HG03097 (cell line): ENCODE results near the gene DBN1.

ENCODE experiments used
- ATAC-seq: cut with Tn5 transposase; IDR thresholded peaks from one replicate; pipeline ENCODE4 v1.9.1; 2021; ENCODE audit not compliant: unreplicated experiment, low FRiP score

DBN1 gene

GRCh38 chr5:177473443-177474001 lies at the start of gene DBN1:
Gene DBN1, minus strand, starts transcription at chr5:177473634. Its CDS starts 113 bp downstream, at chr5:177473521.
- no peak for ATAC-seq

- no peak for ATAC-seq
Observed at GRCh38 chr5:177520916-177521513, 47.6 kb upstream of the DBN1 start.

DNA sequence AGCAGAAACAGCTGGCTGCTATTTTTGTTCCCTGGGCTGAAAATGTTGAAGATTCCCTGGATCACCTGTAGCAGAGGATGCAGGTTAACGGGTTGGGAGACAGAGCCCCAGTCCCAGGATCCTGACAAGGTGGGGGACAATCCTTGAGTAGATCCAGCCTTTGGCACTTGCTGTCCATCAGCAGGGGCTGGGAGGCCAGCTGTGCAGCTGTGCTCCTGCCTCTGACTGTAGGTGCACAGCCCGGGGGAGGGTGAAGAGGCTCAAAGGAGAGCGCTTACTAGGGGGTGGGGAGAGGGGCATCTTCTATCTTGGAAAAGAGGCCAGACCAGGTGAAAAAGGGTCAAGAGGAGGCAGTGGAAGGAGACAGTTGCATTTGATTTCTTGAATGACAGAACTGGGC lies 46.8 kb upstream of the DBN1 start:
- no peak for ATAC-seq

DNA sequence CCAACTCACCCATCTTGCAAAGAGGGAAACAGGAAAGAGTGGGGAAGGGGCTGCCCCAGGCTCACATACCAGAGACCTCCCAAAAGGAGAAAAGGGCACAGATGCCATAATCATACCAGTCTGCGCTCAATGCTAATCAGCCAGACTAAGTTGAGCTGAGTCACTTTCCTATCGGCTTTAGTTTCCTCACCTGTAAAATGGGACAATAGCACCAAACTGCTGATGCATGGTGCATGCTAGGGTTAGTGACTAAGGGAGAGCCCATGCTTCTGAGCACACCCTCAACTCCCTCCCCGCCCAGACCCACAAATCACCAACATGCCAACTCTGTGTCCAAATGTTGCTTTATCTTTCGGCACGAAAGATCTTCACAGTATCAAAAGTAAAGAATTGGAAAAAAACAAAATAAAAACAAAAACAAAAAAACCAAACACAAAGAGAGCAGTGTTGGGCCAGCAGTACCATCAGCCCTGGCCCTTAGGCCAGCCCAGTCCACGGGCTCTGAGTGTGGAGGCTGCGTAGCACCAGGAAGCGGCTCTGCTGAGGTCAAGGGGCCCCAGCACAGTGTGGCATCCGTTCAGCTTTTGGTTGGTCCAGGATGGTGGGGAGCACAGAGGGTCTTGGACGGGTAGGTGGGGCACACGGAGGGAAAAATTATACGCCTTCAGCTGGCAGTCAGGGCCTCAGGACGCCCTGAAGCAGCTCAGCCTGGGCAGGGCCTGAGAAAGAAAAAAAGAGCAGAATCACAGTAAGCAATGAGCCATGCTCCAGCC lies 46.2 kb upstream of the DBN1 start:
- no peak for ATAC-seq

DNA sequence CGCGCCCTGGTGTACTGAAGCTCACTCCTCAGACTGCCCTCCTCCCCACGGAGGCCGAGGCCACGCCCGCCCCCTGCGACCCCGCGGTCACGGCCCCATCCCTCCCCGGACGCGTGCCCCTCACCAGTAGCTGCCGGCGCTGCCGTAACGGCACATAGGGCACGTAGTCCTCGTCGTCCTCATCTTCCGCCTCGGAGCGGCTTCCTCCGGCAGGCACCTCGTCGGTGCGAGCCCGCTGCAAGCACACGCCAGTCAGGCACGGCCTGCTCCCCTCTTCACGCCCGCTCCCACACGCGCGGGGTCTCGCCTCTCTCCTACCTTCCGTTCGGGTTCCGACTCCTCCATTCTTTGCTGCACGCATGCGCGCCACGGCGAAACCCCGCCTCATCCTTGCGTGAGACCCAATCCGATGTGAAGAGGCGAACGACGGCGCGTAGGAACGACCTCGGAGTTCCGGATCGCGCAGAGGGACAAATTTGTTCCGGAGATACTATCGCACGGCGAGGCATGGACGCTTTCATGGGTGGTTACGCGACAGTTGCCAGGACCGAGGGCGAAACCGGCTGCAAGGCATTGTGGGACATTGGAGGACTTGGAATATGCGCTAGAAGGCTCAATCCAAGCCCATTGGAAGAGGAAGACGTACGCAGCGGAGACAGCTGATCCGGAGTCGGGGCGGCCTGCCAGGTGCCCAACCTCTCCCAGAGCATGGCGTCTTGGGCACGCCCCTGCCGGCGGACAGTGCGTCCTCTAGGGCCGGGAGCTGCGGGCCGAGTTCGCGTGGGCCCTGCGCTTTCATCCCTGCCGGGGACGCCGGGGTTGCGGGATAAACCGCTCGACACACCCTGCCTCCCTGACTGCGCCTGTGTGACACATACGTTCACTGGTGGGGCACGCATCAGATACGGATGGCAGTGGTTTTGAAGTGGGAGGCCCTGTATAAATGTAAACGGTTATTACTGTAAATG lies 43.5 kb upstream of the DBN1 start, which contains the start of gene DDX41:
Gene DDX41 (minus strand): TSS at position 361 of the 968 bp plus-strand sequence. CDS start 16 bp downstream, at position 345.
- ATAC-seq = peak; percentile 63

DNA sequence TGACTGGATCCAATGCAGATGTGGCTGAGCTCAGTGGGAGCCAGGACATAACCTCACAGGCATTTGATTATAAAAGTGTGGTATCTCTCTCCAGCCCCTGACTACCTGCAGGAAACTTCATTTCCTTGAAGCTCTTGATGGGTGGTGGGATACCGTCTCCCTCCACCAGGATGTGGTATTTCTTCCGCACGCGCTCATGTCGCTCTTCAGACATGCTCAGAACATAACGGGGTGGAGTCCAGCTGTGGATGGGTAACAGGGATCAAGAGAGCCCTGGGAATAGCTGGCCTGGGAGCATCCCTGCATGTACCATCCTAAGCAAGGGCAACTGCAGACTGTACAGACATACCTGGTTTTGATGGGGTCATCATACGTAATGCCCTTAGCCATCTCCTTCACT lies 42.1 kb upstream of the DBN1 start:
- no peak for ATAC-seq

- no peak for ATAC-seq
Observed at GRCh38 chr5:177514541-177514940, 41.1 kb upstream of the DBN1 start.

- no peak for ATAC-seq
Observed at GRCh38 chr5:177513500-177513899, 40.1 kb upstream of the DBN1 start.

- no peak for ATAC-seq
Observed at GRCh38 chr5:177512736-177513380, 39.4 kb upstream of the DBN1 start.

- ATAC-seq = no peak
Observed at GRCh38 chr5:177511796-177512675, 38.6 kb upstream of the DBN1 start.

- no peak for ATAC-seq
Observed at GRCh38 chr5:177511181-177511580, 37.7 kb upstream of the DBN1 start.

DNA sequence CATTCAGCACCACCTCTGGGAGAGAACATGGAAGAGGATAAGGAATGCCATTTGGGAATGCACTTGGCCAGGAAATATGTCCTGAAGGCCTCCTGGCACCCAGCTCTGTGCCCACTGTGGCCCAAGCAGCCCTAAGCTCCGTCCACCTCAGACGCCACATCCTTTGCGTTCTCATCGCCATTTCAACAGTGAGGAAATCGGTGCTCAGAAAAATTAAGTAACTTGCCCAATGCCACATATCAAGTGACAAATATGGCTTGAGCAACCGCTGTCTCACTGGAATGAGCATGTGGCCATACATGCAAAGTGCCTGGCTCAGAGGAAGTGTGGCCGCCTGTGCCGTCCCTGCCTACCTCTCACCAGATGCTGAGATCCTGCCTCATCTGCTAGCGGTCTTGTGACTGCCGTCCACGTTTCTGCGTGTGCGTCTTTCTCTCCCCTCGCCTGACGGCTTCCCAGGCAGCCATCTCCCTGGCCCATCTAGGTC lies 37.2 kb upstream of the DBN1 start:
- no peak for ATAC-seq

- no peak for ATAC-seq
Observed at GRCh38 chr5:177509991-177510566, 36.6 kb upstream of the DBN1 start.

DNA sequence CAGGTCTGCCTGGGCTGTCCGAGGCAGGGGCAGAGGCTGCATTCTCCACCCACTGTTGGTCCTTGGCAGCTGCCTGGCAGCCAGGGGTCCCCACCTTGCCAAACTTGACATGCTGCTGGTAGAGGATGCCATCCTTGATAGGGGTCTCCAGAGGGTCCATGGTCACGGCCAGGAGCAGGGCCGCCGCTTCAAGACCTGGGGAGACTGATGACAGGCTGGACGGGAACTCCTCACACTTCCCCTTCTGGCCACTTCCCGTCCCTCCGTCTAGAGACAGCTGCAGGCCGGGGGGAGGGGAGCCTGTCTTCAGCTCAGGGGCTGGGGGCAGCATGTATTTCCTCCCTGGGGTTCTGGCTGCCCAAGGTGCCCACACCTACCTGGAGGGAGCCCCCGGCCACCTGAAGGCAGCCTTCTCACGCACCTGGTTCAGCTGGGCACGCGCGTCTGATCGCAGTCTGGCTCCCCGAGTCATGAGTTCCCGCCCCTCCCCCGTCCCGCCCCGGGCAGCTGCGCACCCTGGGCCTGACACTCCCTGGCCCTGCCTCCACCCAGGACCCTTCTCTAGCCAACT lies 36.0 kb upstream of the DBN1 start, which contains the start of gene DOK3:
Gene DOK3 (minus strand): TSS at position 446 of the 571 bp plus-strand sequence. CDS start 286 bp downstream, at position 160.
- no peak for ATAC-seq

DNA sequence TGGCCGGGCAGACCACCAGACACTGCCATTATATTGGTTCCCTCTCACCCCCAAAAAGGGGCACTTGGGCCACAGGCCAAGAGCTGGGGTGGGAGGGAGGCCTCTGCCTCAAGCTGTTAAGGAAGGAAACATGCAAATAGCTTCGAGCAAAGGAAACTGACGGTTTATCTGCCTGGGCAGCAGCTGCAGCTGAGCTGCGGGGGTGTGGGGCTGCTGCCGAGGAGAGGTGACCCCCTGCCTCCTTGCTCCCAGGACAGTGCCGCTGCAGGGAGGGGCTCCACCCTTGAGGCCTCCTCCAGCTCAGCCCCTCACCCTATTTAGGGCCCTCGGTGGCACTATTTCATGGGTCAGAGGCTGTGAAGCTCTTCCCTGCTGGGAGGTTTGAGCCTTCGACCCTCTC lies 35.4 kb upstream of the DBN1 start:
- no peak for ATAC-seq

- ATAC-seq = no peak
Observed at GRCh38 chr5:177508221-177508611, 34.8 kb upstream of the DBN1 start.

GRCh38 chr5:177507596-177508220 lies 34.3 kb upstream of the DBN1 start:
- ATAC-seq = no peak

DNA sequence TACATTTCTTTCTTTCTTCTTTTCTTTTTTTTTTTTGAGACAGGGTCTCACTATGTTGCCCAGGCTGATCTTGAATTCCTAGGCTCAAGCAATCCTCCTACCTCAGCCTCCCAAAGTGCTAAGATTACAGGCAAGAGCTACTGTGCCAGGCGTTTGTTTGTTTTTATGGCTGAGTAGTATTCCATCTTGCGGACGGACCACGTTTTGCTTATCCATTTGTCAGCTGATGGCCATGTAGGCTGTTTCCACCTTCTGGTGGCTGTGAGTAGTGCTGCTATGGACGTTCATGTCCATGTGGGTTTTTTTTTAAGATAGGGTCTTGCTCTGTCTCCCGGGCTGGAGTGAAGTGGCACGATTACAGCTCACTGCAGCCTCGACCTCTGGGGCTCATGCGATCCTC lies 33.7 kb upstream of the DBN1 start:
- ATAC-seq = no peak
